ENCODE data around the gene FASN. TPM values are rescaled to one million over a fixed set of nuclear protein-coding genes. Genes with fewer than 3 reads are reported as not detected.

Gene FASN
- total RNA-seq, 1 experiment from 2014 or later: 346 TPM

- in situ Hi-C loops (cut with HindIII; ENCODE audit: low sequenced_read_pairs): no loop called here
- DNase-seq (ENCODE audit: low spot score): no peak
These were observed 6.9 kb upstream of the FASN start for GRCh38 chr17:82104797-82105416.

GRCh38 chr17:82103553-82104451, 5.8 kb upstream of the FASN start:
- peak; percentile 85 for DNase-seq (ENCODE audit: low spot score)
- in situ Hi-C loops (cut with HindIII; ENCODE audit: low sequenced_read_pairs): no loop called here

- peak; percentile 75 for DNase-seq (ENCODE audit: low spot score)
- in situ Hi-C loops (cut with HindIII; ENCODE audit: low sequenced_read_pairs): no loop called here
These were observed 4.0 kb upstream of the FASN start for GRCh38 chr17:82101767-82102679.

GRCh38 chr17:82101301-82101715, 3.3 kb upstream of the FASN start:
- in situ Hi-C loops (cut with HindIII; ENCODE audit: low sequenced_read_pairs): no loop called here
- DNase-seq (ENCODE audit: low spot score): peak; percentile 84

GRCh38 chr17:82100502-82101298, 2.7 kb upstream of the FASN start:
- no peak for DNase-seq (ENCODE audit: low spot score)
- in situ Hi-C loops (cut with HindIII; ENCODE audit: low sequenced_read_pairs): no loop called here

GRCh38 chr17:82098939-82099763, 1.1 kb upstream of the FASN start:
- in situ Hi-C loops (cut with HindIII; ENCODE audit: low sequenced_read_pairs): no loop called here
- DNase-seq (ENCODE audit: low spot score): no peak

GRCh38 chr17:82097919-82098168, 192 bp downstream of the FASN start:
- in situ Hi-C loops (cut with HindIII; ENCODE audit: low sequenced_read_pairs): no loop called here
- no peak for DNase-seq (ENCODE audit: low spot score)

GRCh38 chr17:82097184-82097918, 685 bp downstream of the FASN start:
- in situ Hi-C loops (cut with HindIII; ENCODE audit: low sequenced_read_pairs): no loop called here
- no peak for DNase-seq (ENCODE audit: low spot score)

GRCh38 chr17:82096709-82097183, 1.3 kb downstream of the FASN start:
- in situ Hi-C loops (cut with HindIII; ENCODE audit: low sequenced_read_pairs): no loop called here
- DNase-seq (ENCODE audit: low spot score): no peak

GRCh38 chr17:82095777-82096708, 2.0 kb downstream of the FASN start:
- in situ Hi-C loops (cut with HindIII; ENCODE audit: low sequenced_read_pairs): no loop called here

GRCh38 chr17:82094931-82095776, 2.9 kb downstream of the FASN start:
- in situ Hi-C loops (cut with HindIII; ENCODE audit: low sequenced_read_pairs): no loop called here
- DNase-seq (ENCODE audit: low spot score): no peak

More at GRCh38 chr17:82095777-82096708, 2.0 kb downstream of the FASN start:
- DNase-seq (ENCODE audit: low spot score): peak; percentile 42

- in situ Hi-C loops (cut with HindIII; ENCODE audit: low sequenced_read_pairs): no loop called here
- no peak for DNase-seq (ENCODE audit: low spot score)
These were observed 4.9 kb downstream of the FASN start for GRCh38 chr17:82092995-82093751.

- in situ Hi-C loops (cut with HindIII; ENCODE audit: low sequenced_read_pairs): no loop called here
These were observed 5.4 kb downstream of the FASN start for GRCh38 chr17:82092628-82092994.

GRCh38 chr17:82092094-82092586, 5.9 kb downstream of the FASN start:
- in situ Hi-C loops (cut with HindIII; ENCODE audit: low sequenced_read_pairs): no loop called here
- no peak for DNase-seq (ENCODE audit: low spot score)

More at GRCh38 chr17:82092628-82092994, 5.4 kb downstream of the FASN start:
- DNase-seq (ENCODE audit: low spot score): no peak

Data from G401 (cell line).